Stimulated activated CD4-positive, alpha-beta T cell treated with anti-CD3 and anti-CD28 coated beads, Interleukin-2, amount 100 ng/mL, for 4 hours (primary cell): ENCODE data around the gene CRB2.

Experiments
- DNase-seq: peaks from one replicate; pipeline ENCODE4 v3.0.0-alpha.2; 2020; ENCODE audit warnings: low read depth

Gene CRB2

GRCh38 chr9:123422635-123423310 is 66.8 kb downstream of the CRB2 start:
- no peak for DNase-seq

DNA sequence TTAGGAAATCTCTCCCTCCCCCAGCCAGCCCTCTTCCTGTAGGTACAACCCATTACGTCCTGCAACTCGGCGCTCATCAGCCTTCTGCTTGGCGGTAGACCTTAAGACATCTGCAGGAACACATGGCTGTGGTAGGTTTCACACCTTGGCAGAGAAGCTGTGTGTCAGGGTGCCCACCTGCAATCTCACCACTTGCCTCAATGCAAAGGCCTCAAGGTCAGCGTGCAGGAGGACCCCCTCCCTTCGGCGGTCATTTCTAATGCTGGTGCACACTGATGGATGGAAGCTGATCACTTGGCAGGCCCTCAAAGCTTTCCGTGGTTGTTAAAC is 67.3 kb downstream of the CRB2 start:
- DNase-seq = no peak

DNA sequence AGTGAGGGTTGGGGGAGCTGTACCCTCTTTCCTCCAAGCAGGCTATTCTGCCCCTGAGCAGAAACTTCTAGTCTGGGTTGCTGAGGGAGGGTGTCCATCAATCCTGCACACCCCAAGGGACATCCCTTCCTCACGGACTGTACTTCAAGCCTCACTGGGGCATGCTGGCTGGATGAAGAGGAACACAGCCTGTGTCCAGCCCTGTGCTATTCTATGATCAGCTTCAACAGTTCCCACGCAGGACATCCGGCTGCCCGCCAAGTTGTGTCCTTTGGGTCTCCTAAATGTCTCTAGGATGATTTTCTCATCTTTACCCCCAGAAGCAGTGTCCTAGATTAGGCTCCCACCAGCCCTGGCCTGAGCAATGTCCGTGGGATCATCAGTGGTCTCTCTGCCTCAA is 68.1 kb downstream of the CRB2 start:
- DNase-seq = no peak

GRCh38 chr9:123424552-123425225 is 68.7 kb downstream of the CRB2 start:
- DNase-seq = no peak

DNA sequence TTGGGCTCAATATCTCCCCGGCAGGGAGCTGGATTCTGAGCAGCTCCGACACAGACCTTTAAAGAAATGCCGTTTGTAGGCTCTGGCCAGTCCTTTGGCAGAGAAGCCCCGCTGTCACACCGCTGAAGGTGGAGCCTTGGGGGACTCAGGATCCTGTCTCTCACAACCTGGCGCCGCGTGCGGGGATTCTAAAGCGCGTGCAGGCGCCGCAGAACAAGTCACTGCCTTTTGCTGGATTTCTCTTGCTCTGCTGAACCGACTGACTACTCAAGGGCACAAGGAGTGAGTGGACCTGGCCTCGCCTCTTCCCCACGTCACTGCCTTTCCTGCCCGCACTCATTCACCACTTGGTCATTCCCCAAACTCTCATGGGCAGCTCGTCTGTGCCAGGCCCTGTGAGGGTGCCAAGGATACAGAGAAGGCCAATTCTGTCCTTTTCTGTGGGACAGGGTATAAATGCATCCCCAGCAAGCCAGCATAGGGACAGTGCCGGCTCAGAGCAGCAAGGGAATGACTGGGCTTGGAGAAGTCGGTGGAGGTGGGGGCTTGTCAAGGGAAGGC is 69.3 kb downstream of the CRB2 start:
- DNase-seq = no peak

DNA sequence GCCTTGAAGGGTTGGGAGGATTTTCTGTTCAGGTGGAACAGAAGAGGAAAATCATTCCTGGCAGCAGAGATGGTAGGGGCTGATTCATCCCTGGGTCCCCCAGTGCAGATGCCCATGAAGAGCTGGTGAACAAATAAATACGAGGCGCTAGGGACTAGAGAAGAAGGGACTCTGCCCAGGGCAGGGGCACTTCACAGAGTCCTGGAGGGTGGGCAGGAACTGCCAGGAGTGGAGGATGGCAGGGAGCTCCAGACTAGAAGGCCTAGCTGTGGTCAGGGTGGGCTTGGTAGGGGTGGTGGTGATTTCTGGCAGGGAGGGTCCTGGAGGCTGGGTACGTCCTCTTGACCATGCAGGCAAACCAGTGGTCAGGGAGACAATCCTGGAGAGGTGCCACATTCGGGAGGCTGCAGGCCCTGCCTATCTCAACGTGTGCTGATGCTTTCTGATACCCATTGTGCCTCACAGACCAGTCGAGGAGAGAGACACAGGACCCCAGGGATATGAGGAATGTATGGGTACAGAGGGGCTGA is 69.9 kb downstream of the CRB2 start:
- DNase-seq = no peak

- DNase-seq = no peak
Measured at GRCh38 chr9:123426406-123426805, 70.4 kb downstream of the CRB2 start.
